ENCODE measurements around the gene CDH2. TPM values are rescaled to one million over a fixed set of nuclear protein-coding genes. Genes with fewer than 3 reads are reported as not detected.

CDH2 gene
- total RNA-seq, 4 donors from 2014 or later: 0.20 to 4.4 (median 1.1) TPM; not detected in 1

DNA sequence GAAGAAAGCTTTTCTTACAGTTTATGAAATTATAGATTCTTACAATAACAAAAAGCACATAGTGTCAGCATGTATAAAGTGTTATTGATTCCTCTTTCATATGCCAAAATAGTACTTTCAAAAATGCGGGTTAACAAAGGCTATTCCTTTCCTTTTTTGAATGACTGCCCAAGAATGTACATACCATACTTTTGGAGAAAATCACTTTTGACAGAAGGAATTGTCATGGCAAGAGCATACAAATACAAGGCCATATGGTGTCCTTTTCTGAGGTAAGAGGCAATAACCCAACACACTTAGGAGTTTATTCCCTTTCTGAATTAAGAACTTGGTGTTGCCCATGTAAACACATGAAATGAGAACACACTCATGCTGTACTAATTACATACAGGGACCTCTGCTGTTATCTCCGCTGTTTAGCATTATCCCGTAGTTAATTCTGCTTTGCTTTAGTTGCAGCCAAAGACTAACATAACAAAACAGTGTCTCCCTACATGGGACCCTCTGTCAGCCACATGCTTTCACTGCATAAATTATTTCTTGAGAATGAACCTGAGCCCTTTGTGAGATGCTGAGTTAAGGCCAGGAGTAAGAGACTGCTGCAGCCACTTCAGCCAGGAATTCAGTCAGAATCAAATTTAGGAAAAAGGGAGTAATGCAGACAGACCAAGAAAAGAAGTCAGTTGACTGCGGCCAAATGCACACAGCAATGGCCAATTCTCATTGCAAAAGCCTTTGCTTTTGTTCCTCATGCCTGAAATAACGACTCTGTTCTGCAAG is 67.0 kb downstream of the CDH2 start:
- Histone ChIP-seq H3K4me3 (no peak overlapping the region), H3K27me3 (no peaks in the 10 kb centered on the region), H3K9me3 (no peaks in the 10 kb centered on the region), H3K27ac (no peak overlapping the region), H3K4me1 (no peaks in the 10 kb centered on the region), H3K36me3 (no peaks in the 10 kb centered on the region)
- TF ChIP-seq POLR2A (IDR thresholded peaks at IDR 0.05) (no peak), POLR2AphosphoS5 (IDR thresholded peaks at IDR 0.05) (no peak), EP300 (IDR thresholded peaks at IDR 0.05; ENCODE audit: low read depth) (no peak)
- TF ChIP-seq, protein P1, sequence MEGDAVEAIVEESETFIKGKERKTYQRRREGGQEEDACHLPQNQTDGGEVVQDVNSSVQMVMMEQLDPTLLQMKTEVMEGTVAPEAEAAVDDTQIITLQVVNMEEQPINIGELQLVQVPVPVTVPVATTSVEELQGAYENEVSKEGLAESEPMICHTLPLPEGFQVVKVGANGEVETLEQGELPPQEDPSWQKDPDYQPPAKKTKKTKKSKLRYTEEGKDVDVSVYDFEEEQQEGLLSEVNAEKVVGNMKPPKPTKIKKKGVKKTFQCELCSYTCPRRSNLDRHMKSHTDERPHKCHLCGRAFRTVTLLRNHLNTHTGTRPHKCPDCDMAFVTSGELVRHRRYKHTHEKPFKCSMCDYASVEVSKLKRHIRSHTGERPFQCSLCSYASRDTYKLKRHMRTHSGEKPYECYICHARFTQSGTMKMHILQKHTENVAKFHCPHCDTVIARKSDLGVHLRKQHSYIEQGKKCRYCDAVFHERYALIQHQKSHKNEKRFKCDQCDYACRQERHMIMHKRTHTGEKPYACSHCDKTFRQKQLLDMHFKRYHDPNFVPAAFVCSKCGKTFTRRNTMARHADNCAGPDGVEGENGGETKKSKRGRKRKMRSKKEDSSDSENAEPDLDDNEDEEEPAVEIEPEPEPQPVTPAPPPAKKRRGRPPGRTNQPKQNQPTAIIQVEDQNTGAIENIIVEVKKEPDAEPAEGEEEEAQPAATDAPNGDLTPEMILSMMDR (IDR thresholded peaks at IDR 0.05): no peak
- intact Hi-C loops (cut with DNase I; ENCODE audit: low total_unique reads) (no loop called here), in situ Hi-C loops (cut with MboI; ENCODE audit: low pct_ligation_motif_present in 1 of 4, low pct_unique_long_range_greater_than_20kb in 1 of 4, low sequenced_read_pairs in 3 of 4) (no loop called here)
- 82 to 86% methylated on average over 5 of the region's 5 CpGs for WGBS, 2 donors (ENCODE audit: low coverage in 1 of 2)
- no peak for DNase-seq

DNA sequence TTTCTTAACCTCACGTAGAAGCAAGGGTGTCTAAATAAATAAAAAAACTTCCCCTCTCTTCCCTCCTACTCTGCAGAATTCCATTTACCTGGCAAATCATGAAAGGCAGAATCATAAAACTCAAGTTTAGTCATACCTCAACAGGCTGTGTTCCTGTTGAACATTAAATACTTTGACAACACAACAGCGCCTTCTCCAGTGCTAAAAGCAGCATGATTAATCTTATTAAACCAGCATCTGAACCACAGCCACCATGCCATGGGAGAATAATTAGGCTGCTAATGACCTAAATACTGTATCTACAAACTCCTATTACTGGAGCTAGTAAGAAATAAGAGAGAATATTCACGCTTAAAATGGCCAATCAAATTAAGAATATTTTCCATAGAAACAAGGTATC is 68.1 kb downstream of the CDH2 start:
- no peaks in the 10 kb centered on the region for H3K27me3 ChIP-seq
- no peak overlapping the region for H3K27ac ChIP-seq
- TF ChIP-seq, protein P1 (IDR thresholded peaks at IDR 0.05): no peak
- TF ChIP-seq POLR2AphosphoS5 (IDR thresholded peaks at IDR 0.05): no peak
- no peak for TF ChIP-seq POLR2A (IDR thresholded peaks at IDR 0.05)
- no peak for TF ChIP-seq EP300 (IDR thresholded peaks at IDR 0.05; ENCODE audit: low read depth)
- H3K4me3 ChIP-seq: no peak overlapping the region
- WGBS, 2 donors (ENCODE audit: low coverage in 1 of 2): 41 to 50% methylated on average over 3 of the region's 3 CpGs
- intact Hi-C loops (cut with DNase I; ENCODE audit: low total_unique reads) (no loop called here), in situ Hi-C loops (cut with MboI; ENCODE audit: low pct_ligation_motif_present in 1 of 4, low pct_unique_long_range_greater_than_20kb in 1 of 4, low sequenced_read_pairs in 3 of 4) (no loop called here)
- DNase-seq: no peak
- H3K4me1 ChIP-seq: no peaks in the 10 kb centered on the region
- no peaks in the 10 kb centered on the region for H3K9me3 ChIP-seq
- no peaks in the 10 kb centered on the region for H3K36me3 ChIP-seq

DNA sequence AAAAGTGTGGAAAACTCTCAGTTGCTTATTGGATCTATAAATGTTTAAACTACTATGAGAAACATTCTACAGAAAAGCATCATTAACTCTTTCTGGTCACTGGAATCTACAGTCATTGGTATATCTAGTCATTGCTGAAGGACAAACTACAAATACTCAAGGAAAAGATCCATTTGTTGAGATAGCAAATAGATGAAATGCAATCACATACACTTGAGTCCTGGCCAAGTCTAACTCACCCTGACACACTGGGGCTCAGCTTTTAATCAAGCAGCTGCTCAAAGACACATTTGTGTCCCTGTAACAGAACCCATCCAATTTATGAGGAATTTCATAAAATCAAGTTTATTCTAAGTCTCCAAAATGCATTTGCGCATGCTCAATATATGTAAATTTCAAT is 68.7 kb downstream of the CDH2 start:
- intact Hi-C loops (cut with DNase I; ENCODE audit: low total_unique reads): no loop called here
- WGBS, 2 donors (ENCODE audit: low coverage in 1 of 2): 77 to 86% methylated on average over 1 of the region's 1 CpG
- H3K27me3 ChIP-seq: no peaks in the 10 kb centered on the region
- H3K4me3 ChIP-seq: no peak overlapping the region
- no peak overlapping the region for H3K27ac ChIP-seq
- no peaks in the 10 kb centered on the region for H3K9me3 ChIP-seq
- DNase-seq: no peak
- no peak for TF ChIP-seq POLR2AphosphoS5 (IDR thresholded peaks at IDR 0.05)
- H3K36me3 ChIP-seq: no peaks in the 10 kb centered on the region
- in situ Hi-C loops (cut with MboI; ENCODE audit: low pct_ligation_motif_present in 1 of 4, low pct_unique_long_range_greater_than_20kb in 1 of 4, low sequenced_read_pairs in 3 of 4): no loop called here
- H3K4me1 ChIP-seq: no peaks in the 10 kb centered on the region

GRCh38 chr18:28099237-28099636 is 77.7 kb downstream of the CDH2 start:
- no peak for DNase-seq
- H3K4me1 ChIP-seq: no peaks in the 10 kb centered on the region
- H3K36me3 ChIP-seq: no peaks in the 10 kb centered on the region
- H3K27me3 ChIP-seq: no peaks in the 10 kb centered on the region
- no peaks in the 10 kb centered on the region for H3K9me3 ChIP-seq
- intact Hi-C loops (cut with DNase I; ENCODE audit: low total_unique reads) (no loop called here), in situ Hi-C loops (cut with MboI; ENCODE audit: low pct_ligation_motif_present in 1 of 4, low pct_unique_long_range_greater_than_20kb in 1 of 4, low sequenced_read_pairs in 3 of 4) (no loop called here)
- H3K4me3 ChIP-seq: no peak overlapping the region
- TF ChIP-seq, protein P1 (IDR thresholded peaks at IDR 0.05): no peak
- TF ChIP-seq POLR2A (IDR thresholded peaks at IDR 0.05): no peak
- no peak for TF ChIP-seq POLR2AphosphoS5 (IDR thresholded peaks at IDR 0.05)
- TF ChIP-seq EP300 (IDR thresholded peaks at IDR 0.05; ENCODE audit: low read depth): no peak
- no peak overlapping the region for H3K27ac ChIP-seq

- no peak for DNase-seq
- TF ChIP-seq, protein P1 (IDR thresholded peaks at IDR 0.05): no peak
- no peak for TF ChIP-seq EP300 (IDR thresholded peaks at IDR 0.05; ENCODE audit: low read depth)
- TF ChIP-seq POLR2AphosphoS5 (IDR thresholded peaks at IDR 0.05): no peak
- no peak for TF ChIP-seq POLR2A (IDR thresholded peaks at IDR 0.05)
- Histone ChIP-seq H3K4me3 (no peak overlapping the region), H3K27ac (no peak overlapping the region), H3K27me3 (no peaks in the 10 kb centered on the region), H3K36me3 (no peaks in the 10 kb centered on the region), H3K4me1 (no peaks in the 10 kb centered on the region), H3K9me3 (no peaks in the 10 kb centered on the region)
- intact Hi-C loops (cut with DNase I; ENCODE audit: low total_unique reads): no loop called here
- in situ Hi-C loops (cut with MboI; ENCODE audit: low pct_ligation_motif_present in 1 of 4, low pct_unique_long_range_greater_than_20kb in 1 of 4, low sequenced_read_pairs in 3 of 4): no loop called here
- WGBS, 2 donors (ENCODE audit: low coverage in 1 of 2): 84 to 95% methylated on average over 4 of the region's 4 CpGs
Observed at GRCh38 chr18:28095631-28096030, 81.3 kb downstream of the CDH2 start.

All from transverse colon (tissue), 4 donors.